ENCODE results near the gene COG4.

GRCh38 chr16:70548936-70549335, 25.6 kb upstream of the COG4 start:
- TF ChIP-seq CTCF (IDR thresholded peaks at IDR 0.05; ENCODE audit: low read length) (no peak), EZH2 (optimal IDR thresholded peaks at IDR 0.05; ENCODE audit: low read depth, low read length) (no peak), EZH2phosphoT487 (IDR thresholded peaks at IDR 0.05; ENCODE audit: low read length) (no peak)
